Mammary epithelial cell (primary cell): Measurements from ENCODE around the gene PRDM7.

Experiments
- EZH2 ChIP-seq: IDR thresholded peaks from 2 replicates; pipeline ENCODE4 v1.6.1; 2012; ENCODE audit warnings: low read length, inconsistent platforms, borderline replicate concordance
- TF ChIP-seq, protein P1 (sequence below), 2 donors: IDR thresholded peaks in 1 of 2; conservative IDR thresholded peaks in 1 of 2; 2 replicates each; pipeline ENCODE4 v1.5.1; 2011 to 2012; ENCODE audit warnings: inconsistent platforms in 2 of 2, low read length in 2 of 2, mild to moderate bottlenecking in 2 of 2, control low read depth in 1 of 2, low read depth in 1 of 2; ENCODE audit not compliant: insufficient read depth in 1 of 2; ENCODE audit errors: extremely low read depth in 1 of 2

DNA sequence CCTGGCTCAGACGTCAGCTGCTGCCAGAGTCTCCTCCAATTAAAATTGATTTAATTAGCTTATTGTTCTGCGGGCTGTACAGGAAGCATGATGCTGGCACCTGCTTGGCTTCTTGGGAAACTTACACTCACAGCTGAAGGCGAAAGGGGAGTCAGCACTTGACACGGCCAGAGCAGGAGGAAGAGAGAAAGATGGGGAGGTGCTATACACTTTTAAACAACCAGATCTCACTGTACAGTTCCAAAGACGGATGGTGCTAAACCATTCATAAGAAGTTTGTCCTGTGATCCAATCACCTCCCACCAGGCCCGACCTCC lies 1.4 kb upstream of the PRDM7 start:
- TF ChIP-seq EZH2, result no peak
- TF ChIP-seq, protein P1, sequence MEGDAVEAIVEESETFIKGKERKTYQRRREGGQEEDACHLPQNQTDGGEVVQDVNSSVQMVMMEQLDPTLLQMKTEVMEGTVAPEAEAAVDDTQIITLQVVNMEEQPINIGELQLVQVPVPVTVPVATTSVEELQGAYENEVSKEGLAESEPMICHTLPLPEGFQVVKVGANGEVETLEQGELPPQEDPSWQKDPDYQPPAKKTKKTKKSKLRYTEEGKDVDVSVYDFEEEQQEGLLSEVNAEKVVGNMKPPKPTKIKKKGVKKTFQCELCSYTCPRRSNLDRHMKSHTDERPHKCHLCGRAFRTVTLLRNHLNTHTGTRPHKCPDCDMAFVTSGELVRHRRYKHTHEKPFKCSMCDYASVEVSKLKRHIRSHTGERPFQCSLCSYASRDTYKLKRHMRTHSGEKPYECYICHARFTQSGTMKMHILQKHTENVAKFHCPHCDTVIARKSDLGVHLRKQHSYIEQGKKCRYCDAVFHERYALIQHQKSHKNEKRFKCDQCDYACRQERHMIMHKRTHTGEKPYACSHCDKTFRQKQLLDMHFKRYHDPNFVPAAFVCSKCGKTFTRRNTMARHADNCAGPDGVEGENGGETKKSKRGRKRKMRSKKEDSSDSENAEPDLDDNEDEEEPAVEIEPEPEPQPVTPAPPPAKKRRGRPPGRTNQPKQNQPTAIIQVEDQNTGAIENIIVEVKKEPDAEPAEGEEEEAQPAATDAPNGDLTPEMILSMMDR (conservative IDR thresholded peaks at IDR 0.05 in 1 of 2, IDR thresholded peaks at IDR 0.05 in 1 of 2; ENCODE audit: extremely low read depth in 1 of 2, insufficient read depth in 1 of 2, low read depth in 1 of 2, low read length in 2 of 2), result no peak
